Kidney capillary endothelial cell (primary cell): ENCODE measurements around the gene NEIL1.
"Not testable (repeated sequence)": the region's sequence is repeated elsewhere in the genome, so short reads cannot be mapped to it uniquely, and the experiment has no call there.

Source experiments
- DNase-seq: peaks from one replicate; pipeline ENCODE4 v3.0.0-alpha.2; 2018; ENCODE audit warnings: low spot score

The NEIL1 gene

DNA sequence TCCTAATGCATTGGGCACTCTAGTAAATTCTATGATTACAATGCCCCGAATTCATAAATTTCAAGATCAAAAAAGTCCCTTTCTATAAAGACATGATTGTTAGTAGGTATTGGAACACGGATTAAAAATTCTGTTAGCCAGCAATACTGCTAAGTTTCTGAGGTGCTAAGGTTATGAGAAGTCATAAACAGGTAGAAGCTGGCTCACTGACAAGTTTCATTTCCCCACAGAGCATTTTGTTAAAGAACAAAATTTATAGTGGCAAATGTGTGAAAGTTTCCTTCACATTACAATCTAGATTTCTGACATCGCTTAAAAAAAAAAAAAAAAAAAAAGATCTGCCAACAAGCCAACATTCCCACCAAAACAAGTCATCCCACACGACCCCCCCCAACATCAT lies 33.9 kb downstream of the NEIL1 start:
- DNase-seq, result no peak

DNA sequence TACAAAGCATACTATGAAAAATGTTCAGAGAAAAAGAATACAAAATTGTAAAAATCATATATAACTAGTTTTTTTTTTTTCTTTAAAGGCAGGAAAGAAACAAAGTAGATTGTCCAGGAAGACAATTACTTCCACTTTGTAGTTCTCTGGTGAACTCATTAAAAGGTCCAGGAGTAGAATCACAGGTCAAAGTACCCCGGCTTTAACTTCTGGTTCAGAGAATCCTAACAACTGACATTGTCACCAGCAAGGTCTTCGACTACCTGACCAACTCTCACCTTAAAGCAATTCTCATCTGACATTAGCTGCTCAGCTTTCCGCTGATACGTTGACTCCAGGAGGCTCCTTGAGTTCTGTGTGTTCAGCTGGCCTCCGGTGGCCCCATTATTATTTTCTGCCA lies 37.1 kb downstream of the NEIL1 start:
- DNase-seq, result not testable (repeated sequence)

DNA sequence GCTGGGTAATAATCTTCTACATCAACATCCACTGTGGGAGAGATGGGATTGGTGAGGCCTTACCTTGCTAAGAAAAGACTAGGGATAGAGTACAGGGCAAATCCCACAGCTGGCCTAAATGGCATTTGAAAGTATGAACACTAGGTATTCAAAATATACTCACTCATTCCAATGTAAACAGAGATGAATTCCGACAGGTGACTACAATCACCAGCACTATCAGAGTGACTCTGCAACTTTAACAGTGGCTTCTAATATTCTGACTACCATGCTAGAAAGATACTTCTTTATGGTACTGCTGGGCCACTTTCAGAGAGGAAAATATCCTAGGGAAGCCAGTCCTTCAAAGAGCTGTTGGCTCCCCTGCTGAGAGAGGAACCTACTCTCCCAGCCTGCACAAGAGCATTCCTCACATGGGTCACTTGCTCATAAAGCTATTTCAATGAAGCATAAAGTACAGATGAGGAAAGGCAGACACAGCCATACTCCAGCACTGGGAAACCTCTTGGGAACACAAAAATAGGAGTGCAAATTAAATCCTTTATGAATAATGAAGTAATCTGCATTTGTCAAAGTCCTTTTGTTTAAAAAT lies 43.0 kb downstream of the NEIL1 start:
- no peak for DNase-seq

- no peak for DNase-seq
Measured at GRCh38 chr15:75397494-75397893, 50.7 kb downstream of the NEIL1 start.

DNA sequence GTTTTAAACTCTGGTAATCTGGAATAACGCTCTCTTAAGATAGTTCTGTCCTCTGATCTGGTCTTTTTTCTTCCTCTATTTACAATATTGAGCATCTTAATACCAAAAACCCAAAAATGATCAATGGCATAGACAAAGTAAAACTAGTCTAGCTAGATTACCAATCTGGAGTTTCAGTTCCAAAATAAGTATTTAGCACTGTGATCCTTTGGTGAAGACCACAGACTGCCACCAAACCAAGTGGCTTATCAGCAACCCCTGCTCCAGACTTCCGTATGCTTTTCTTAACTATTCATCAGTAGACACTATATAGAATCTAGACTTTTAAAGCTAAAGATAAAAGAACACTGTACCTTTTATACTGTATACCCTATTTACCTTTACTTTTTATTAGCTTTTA lies 57.1 kb downstream of the NEIL1 start:
- DNase-seq, result no peak
